ENCODE results near the gene TMTC3. TPM values are rescaled to one million over a fixed set of nuclear protein-coding genes. Genes with fewer than 3 reads are reported as not detected.

TMTC3 gene
- total and polyA plus RNA-seq, 4 donors: 3.0 to 28.2 (median 6.3) TPM

DNA sequence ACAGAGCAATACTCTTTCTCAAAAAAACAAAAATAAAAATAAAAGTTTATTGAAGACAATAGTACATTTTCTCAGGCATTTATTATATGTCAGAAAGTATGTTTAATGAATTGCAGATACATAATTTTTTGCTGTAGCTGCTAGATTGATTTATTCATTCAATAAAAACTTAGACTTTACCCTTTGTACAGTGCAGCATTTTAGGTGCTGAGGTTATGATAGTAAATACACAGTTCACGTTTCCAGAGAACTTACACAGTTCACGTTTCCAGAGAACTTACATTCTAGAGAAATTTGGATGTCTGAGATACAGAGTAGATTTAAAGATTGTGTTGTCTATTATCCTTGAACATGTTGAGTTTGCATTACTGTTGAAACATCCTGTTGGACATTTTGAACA lies 25.3 kb downstream of the TMTC3 start (continued):
- TF ChIP-seq, protein P1, sequence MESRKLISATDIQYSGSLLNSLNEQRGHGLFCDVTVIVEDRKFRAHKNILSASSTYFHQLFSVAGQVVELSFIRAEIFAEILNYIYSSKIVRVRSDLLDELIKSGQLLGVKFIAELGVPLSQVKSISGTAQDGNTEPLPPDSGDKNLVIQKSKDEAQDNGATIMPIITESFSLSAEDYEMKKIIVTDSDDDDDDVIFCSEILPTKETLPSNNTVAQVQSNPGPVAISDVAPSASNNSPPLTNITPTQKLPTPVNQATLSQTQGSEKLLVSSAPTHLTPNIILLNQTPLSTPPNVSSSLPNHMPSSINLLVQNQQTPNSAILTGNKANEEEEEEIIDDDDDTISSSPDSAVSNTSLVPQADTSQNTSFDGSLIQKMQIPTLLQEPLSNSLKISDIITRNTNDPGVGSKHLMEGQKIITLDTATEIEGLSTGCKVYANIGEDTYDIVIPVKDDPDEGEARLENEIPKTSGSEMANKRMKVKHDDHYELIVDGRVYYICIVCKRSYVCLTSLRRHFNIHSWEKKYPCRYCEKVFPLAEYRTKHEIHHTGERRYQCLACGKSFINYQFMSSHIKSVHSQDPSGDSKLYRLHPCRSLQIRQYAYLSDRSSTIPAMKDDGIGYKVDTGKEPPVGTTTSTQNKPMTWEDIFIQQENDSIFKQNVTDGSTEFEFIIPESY (IDR thresholded peaks at IDR 0.05): no peak
- TF ChIP-seq EGR1 (IDR thresholded peaks at IDR 0.05; ENCODE audit: low read depth in 2 of 2): no peak
- no peak for TF ChIP-seq RXRA (IDR thresholded peaks at IDR 0.05)
- TF ChIP-seq RAD21 (IDR thresholded peaks at IDR 0.05): no peak
- no peak for TF ChIP-seq MAX (IDR thresholded peaks at IDR 0.05)
- TF ChIP-seq NR2F2 (IDR thresholded peaks at IDR 0.05): no peak
- TF ChIP-seq TAF1 (conservative IDR thresholded peaks at IDR 0.05): no peak

DNA sequence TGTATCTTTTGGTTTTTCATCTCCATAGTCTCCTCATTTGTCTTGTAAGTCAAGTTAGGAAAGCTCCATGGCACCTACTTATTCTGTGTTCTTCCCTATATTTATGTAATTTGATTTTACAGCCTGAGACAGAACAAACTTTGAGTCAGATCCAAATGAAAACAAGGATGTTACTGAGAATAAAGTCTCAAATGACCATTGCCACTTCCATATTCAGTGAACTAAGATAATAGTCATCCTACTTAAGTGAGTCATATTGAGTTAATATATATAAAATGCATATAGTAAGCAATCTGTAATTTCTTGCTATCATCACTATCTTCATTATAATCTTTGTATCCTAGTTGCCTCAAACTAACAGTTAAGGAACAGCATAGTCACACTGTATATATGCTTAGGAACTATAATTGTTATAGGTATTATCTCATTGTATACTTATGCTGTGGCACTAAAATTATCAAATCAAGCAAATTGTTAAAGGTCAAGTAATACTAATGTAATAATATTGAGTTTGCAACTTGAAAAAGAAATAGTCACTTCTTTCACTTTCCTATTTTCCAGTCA lies 30.8 kb downstream of the TMTC3 start:
- TF ChIP-seq HNF4G (IDR thresholded peaks at IDR 0.05): no peak
- no peak for TF ChIP-seq SP1 (IDR thresholded peaks at IDR 0.05)
- no peak for TF ChIP-seq FOXA2 (IDR thresholded peaks at IDR 0.05)
- TF ChIP-seq, protein P2, sequence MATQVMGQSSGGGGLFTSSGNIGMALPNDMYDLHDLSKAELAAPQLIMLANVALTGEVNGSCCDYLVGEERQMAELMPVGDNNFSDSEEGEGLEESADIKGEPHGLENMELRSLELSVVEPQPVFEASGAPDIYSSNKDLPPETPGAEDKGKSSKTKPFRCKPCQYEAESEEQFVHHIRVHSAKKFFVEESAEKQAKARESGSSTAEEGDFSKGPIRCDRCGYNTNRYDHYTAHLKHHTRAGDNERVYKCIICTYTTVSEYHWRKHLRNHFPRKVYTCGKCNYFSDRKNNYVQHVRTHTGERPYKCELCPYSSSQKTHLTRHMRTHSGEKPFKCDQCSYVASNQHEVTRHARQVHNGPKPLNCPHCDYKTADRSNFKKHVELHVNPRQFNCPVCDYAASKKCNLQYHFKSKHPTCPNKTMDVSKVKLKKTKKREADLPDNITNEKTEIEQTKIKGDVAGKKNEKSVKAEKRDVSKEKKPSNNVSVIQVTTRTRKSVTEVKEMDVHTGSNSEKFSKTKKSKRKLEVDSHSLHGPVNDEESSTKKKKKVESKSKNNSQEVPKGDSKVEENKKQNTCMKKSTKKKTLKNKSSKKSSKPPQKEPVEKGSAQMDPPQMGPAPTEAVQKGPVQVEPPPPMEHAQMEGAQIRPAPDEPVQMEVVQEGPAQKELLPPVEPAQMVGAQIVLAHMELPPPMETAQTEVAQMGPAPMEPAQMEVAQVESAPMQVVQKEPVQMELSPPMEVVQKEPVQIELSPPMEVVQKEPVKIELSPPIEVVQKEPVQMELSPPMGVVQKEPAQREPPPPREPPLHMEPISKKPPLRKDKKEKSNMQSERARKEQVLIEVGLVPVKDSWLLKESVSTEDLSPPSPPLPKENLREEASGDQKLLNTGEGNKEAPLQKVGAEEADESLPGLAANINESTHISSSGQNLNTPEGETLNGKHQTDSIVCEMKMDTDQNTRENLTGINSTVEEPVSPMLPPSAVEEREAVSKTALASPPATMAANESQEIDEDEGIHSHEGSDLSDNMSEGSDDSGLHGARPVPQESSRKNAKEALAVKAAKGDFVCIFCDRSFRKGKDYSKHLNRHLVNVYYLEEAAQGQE (IDR thresholded peaks at IDR 0.05): no peak
- TF ChIP-seq RAD21 (IDR thresholded peaks at IDR 0.05): no peak
- no peak for TF ChIP-seq TAF1 (conservative IDR thresholded peaks at IDR 0.05)
- no peak for TF ChIP-seq YY1 (IDR thresholded peaks at IDR 0.05)
- no peak for TF ChIP-seq HNF4A (conservative IDR thresholded peaks at IDR 0.05)
- no peak for TF ChIP-seq GABPA (IDR thresholded peaks at IDR 0.05 in 1 of 2, conservative IDR thresholded peaks at IDR 0.05 in 1 of 2)
- TF ChIP-seq ATF3 (IDR thresholded peaks at IDR 0.05): no peak
- TF ChIP-seq, protein P1 (IDR thresholded peaks at IDR 0.05): no peak
- TF ChIP-seq NR2F2 (IDR thresholded peaks at IDR 0.05): no peak
- no peak for TF ChIP-seq EGR1 (IDR thresholded peaks at IDR 0.05; ENCODE audit: low read depth in 2 of 2)
- TF ChIP-seq, protein P3, sequence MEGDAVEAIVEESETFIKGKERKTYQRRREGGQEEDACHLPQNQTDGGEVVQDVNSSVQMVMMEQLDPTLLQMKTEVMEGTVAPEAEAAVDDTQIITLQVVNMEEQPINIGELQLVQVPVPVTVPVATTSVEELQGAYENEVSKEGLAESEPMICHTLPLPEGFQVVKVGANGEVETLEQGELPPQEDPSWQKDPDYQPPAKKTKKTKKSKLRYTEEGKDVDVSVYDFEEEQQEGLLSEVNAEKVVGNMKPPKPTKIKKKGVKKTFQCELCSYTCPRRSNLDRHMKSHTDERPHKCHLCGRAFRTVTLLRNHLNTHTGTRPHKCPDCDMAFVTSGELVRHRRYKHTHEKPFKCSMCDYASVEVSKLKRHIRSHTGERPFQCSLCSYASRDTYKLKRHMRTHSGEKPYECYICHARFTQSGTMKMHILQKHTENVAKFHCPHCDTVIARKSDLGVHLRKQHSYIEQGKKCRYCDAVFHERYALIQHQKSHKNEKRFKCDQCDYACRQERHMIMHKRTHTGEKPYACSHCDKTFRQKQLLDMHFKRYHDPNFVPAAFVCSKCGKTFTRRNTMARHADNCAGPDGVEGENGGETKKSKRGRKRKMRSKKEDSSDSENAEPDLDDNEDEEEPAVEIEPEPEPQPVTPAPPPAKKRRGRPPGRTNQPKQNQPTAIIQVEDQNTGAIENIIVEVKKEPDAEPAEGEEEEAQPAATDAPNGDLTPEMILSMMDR (IDR thresholded peaks at IDR 0.05; ENCODE audit: low read depth, low read length, missing input control): no peak
- TF ChIP-seq FOXA1 (IDR thresholded peaks at IDR 0.05): no peak
- TF ChIP-seq MAX (IDR thresholded peaks at IDR 0.05): no peak
- TF ChIP-seq RXRA (IDR thresholded peaks at IDR 0.05): no peak
- no peak for DNase-seq (ENCODE audit: low spot score)
- no peaks in the 10 kb centered on the region for H3K4me1 ChIP-seq (ENCODE audit: control insufficient read depth in 4 of 4, insufficient read depth in 4 of 4, low read length in 3 of 4)
- H3K27ac ChIP-seq (ENCODE audit: low read depth in 1 of 2, low read length in 2 of 2): no peak overlapping the region
- no peak overlapping the region for H3K4me3 ChIP-seq (ENCODE audit: low read depth in 1 of 3, low read length in 3 of 3)
- peaks cover 6 to 13% (median 7%) of the 10 kb centered on the region in 4 donors for H3K36me3 ChIP-seq (ENCODE audit: control insufficient read depth in 4 of 4, insufficient read depth in 3 of 4, low read depth in 1 of 4, low read length in 3 of 4)
- H3K9ac ChIP-seq (ENCODE audit: low read depth in 1 of 2, low read length in 2 of 2): no peak overlapping the region
- H3K9me3 ChIP-seq (ENCODE audit: control insufficient read depth in 4 of 4, low read length in 3 of 4): no peaks in the 10 kb centered on the region
- H3K27me3 ChIP-seq (ENCODE audit: control insufficient read depth in 4 of 4, insufficient read depth in 4 of 4, low read length in 3 of 4): no peaks in the 10 kb centered on the region

Measured in liver (tissue), 9 donors.